ENCODE results near the gene MAN2B1.
"Not testable (repeated sequence)": the region's sequence is repeated elsewhere in the genome, so short reads cannot be mapped to it uniquely, and the experiment has no call there.

The MAN2B1 gene

GRCh38 chr19:12656899-12657571 is 9.5 kb downstream of the MAN2B1 start:
- DNase-seq: no peak

GRCh38 chr19:12655546-12655945 is 11.0 kb downstream of the MAN2B1 start:
- DNase-seq: no peak

- DNase-seq: no peak
These were observed 14.3 kb downstream of the MAN2B1 start for GRCh38 chr19:12652219-12652618.

GRCh38 chr19:12649941-12650340 is 16.6 kb downstream of the MAN2B1 start:
- no peak for DNase-seq

- no peak for DNase-seq
These were observed 18.5 kb downstream of the MAN2B1 start for GRCh38 chr19:12648088-12648487.

GRCh38 chr19:12647490-12648071 is 19.0 kb downstream of the MAN2B1 start:
- no peak for DNase-seq

- no peak for DNase-seq
These were observed 19.5 kb downstream of the MAN2B1 start for GRCh38 chr19:12647047-12647446.

GRCh38 chr19:12646551-12646950 is 20.0 kb downstream of the MAN2B1 start:
- DNase-seq: no peak

GRCh38 chr19:12643716-12644115 is 22.8 kb downstream of the MAN2B1 start:
- DNase-seq: not testable (repeated sequence)

- no peak for DNase-seq
These were observed 24.0 kb downstream of the MAN2B1 start for GRCh38 chr19:12642506-12642905.

- DNase-seq: no peak
These were observed 25.1 kb downstream of the MAN2B1 start for GRCh38 chr19:12641456-12641855.

GRCh38 chr19:12639901-12640613 is 26.5 kb downstream of the MAN2B1 start:
- DNase-seq: no peak

- no peak for DNase-seq
These were observed 27.8 kb downstream of the MAN2B1 start for GRCh38 chr19:12638611-12639182.

- no peak for DNase-seq
These were observed 29.9 kb downstream of the MAN2B1 start for GRCh38 chr19:12636631-12637030.

- DNase-seq: no peak
These were observed 37.3 kb downstream of the MAN2B1 start for GRCh38 chr19:12629215-12629614.

- no peak for DNase-seq
These were observed 38.2 kb downstream of the MAN2B1 start for GRCh38 chr19:12628040-12629022.

GRCh38 chr19:12626958-12627357 is 39.6 kb downstream of the MAN2B1 start:
- no peak for DNase-seq

GRCh38 chr19:12623361-12624031 is 43.0 kb downstream of the MAN2B1 start:
- no peak for DNase-seq

- DNase-seq: not testable (repeated sequence)
These were observed 45.1 kb downstream of the MAN2B1 start for GRCh38 chr19:12621253-12622024.

- no peak for DNase-seq
These were observed 48.9 kb downstream of the MAN2B1 start for GRCh38 chr19:12617646-12618045.

- DNase-seq: peak; percentile 44
These were observed 55.2 kb downstream of the MAN2B1 start for GRCh38 chr19:12611361-12611699.
